HCT116 (cell line): ENCODE results near the gene ATG10. TPM values are rescaled to one million over a fixed set of nuclear protein-coding genes. Genes with fewer than 3 reads are reported as not detected.

Experiments
- ATAC-seq: fragments of 200-7000 bp; cut with Tn5 transposase; 2 replicates; pipeline ENCODE4 v1.9.1; 2020; ENCODE audit warnings: mild to moderate bottlenecking, moderate library complexity
- BruUV-seq: library from RNA; stranded (reverse); fragments of 400-500 nt; replicated peaks from 2 replicates; lab custom pipeline; 2021; lab: Mats Ljungman, UMichigan
- CTCF ChIA-PET: fragments of 300-600 bp; sonication (Branson Sonifier 250); formaldehyde crosslinking; loops from one replicate; lab custom pipeline; 2021; ENCODE audit warnings: antibody characterized with exemption; lab: Charles Lee
- POLR2A ChIA-PET: fragments of 300-600, 350-600 bp; sonication (Branson Sonifier 250); formaldehyde crosslinking; loops from one replicate; lab custom pipeline; 2021; ENCODE audit warnings: antibody characterized with exemption; lab: Charles Lee
- RAD21 ChIA-PET, 2 experiments: fragments of 300-600 bp; sonication (Branson Sonifier 250); formaldehyde crosslinking; loops; one replicate each; lab custom pipeline; 2023; ENCODE audit warnings: low total read pairs in 2 of 2; ENCODE audit not compliant: uncharacterized antibody in 2 of 2, unreplicated experiment in 2 of 2, low non-redundant PET in 1 of 2; lab: Charles Lee
- DNase-seq: peaks from one replicate; pipeline ENCODE4 v3.0.0-alpha.2; 2010; ENCODE audit warnings: low read depth, low spot score
- H2AFZ ChIP-seq: fragments of 200-600 bp; shearing (Covaris generic), sonication (generic); 2 replicates; pipeline ENCODE4 v1.6.1; 2017; ENCODE audit warnings: low read depth, mixed run types, mixed read lengths, antibody characterized with exemption, low read length; ENCODE audit not compliant: poor library complexity, severe bottlenecking
- H3K27ac ChIP-seq: 2 replicates; pipeline ENCODE4 v1.5.1; 2012; ENCODE audit warnings: low read depth, low read length
- H3K27me3 ChIP-seq: fragments of 200-600 bp; sonication (generic); 2 replicates; pipeline ENCODE4 v1.6.1; 2016; ENCODE audit warnings: mixed run types, low read length, mixed read lengths; ENCODE audit not compliant: insufficient read depth
- H3K36me3 ChIP-seq, 2 experiments: fragments of 200-500 bp in 1 of 2; fragments of 200-600 bp in 1 of 2; sonication (Bioruptor generic) in 1 of 2; sonication (generic) in 1 of 2; 2 replicates each; pipeline versions ENCODE4 v1.5.1 to v1.6.1; 2014 to 2016; ENCODE audit warnings: low read length in 2 of 2, inconsistent platforms in 1 of 2, mixed read lengths in 1 of 2, mixed run types in 1 of 2; ENCODE audit not compliant: insufficient read depth in 2 of 2, control insufficient read depth in 1 of 2
- H3K4me1 ChIP-seq, 2 experiments: fragments of 200-600 bp in 1 of 2; sonication (generic) in 1 of 2; 2 replicates each; pipeline versions ENCODE4 v1.5.1 to v1.6.1; 2012 to 2017; ENCODE audit warnings: low read length in 2 of 2, inconsistent platforms in 1 of 2, mild to moderate bottlenecking in 1 of 2, mixed read lengths in 1 of 2, mixed run types in 1 of 2, moderate library complexity in 1 of 2; ENCODE audit not compliant: insufficient read depth in 2 of 2, control insufficient read depth in 1 of 2
- H3K4me2 ChIP-seq: fragments of 200-600 bp; sonication (generic); 2 replicates; pipeline ENCODE4 v1.6.1; 2017; ENCODE audit warnings: mixed run types, low read length, mixed read lengths
- H3K4me3 ChIP-seq, 2 experiments: fragments of 200-600 bp in 1 of 2; sonication (generic) in 1 of 2; replicated peaks in 1 of 2; 2 replicates each; pipeline ENCODE4 v1.5.1; 2011 to 2016; ENCODE audit warnings: low read length in 2 of 2, control low read depth in 1 of 2, low read depth in 1 of 2, mild to moderate bottlenecking in 1 of 2, mixed read lengths in 1 of 2, mixed run types in 1 of 2
- H3K79me2 ChIP-seq: fragments of 200-600 bp; sonication (generic); 2 replicates; pipeline ENCODE4 v1.6.1; 2017; ENCODE audit warnings: mild to moderate bottlenecking, mixed run types, low read length, moderate library complexity, mixed read lengths; ENCODE audit not compliant: insufficient read depth
- H3K9ac ChIP-seq: fragments of 200-600 bp; sonication (generic); 2 replicates; pipeline ENCODE4 v1.6.1; 2016; ENCODE audit warnings: low read length, mixed read lengths
- H3K9me2 ChIP-seq: fragments of 200-600 bp; sonication (generic), shearing (Covaris generic); 2 replicates; pipeline ENCODE4 v1.6.1; 2017; ENCODE audit warnings: mixed run types, mild to moderate bottlenecking, moderate library complexity; ENCODE audit not compliant: insufficient read depth
- H3K9me3 ChIP-seq, 2 experiments: fragments of 200-500 bp in 1 of 2; fragments of 200-600 bp in 1 of 2; sonication (Bioruptor generic) in 1 of 2; sonication (generic) in 1 of 2; 2 replicates each; pipeline ENCODE4 v1.6.1; 2014 to 2017; ENCODE audit warnings: low read length in 2 of 2, mixed read lengths in 2 of 2, inconsistent platforms in 1 of 2, low read depth in 1 of 2, mild to moderate bottlenecking in 1 of 2, mixed run types in 1 of 2, moderate library complexity in 1 of 2; ENCODE audit not compliant: control insufficient read depth in 1 of 2, insufficient read depth in 1 of 2
- H4K20me1 ChIP-seq: fragments of 200-600 bp; sonication (generic), shearing (Covaris generic); 2 replicates; pipeline ENCODE4 v1.6.1; 2017; ENCODE audit warnings: mixed run types, mild to moderate bottlenecking, moderate library complexity; ENCODE audit not compliant: insufficient read depth
- ATF3 ChIP-seq: IDR thresholded peaks from 2 replicates; pipeline ENCODE4 v1.6.1; 2012
- CEBPB ChIP-seq: IDR thresholded peaks from 2 replicates; pipeline ENCODE4 v1.6.1; 2012; ENCODE audit warnings: low read depth
- CTCF ChIP-seq, 3 experiments: fragments of 200-600 bp in 1 of 3; sonication (generic) in 1 of 3; IDR thresholded peaks in 2 of 3; conservative IDR thresholded peaks in 1 of 3; 2 replicates each; pipeline ENCODE4 v1.5.1; 2012 to 2017; ENCODE audit warnings: low read depth in 2 of 3, low read length in 2 of 3, antibody characterized with exemption in 1 of 3, borderline replicate concordance in 1 of 3, control low read depth in 1 of 3, mild to moderate bottlenecking in 1 of 3, mixed read lengths in 1 of 3, mixed run types in 1 of 3, moderate library complexity in 1 of 3; ENCODE audit not compliant: insufficient read depth in 1 of 3
- EGR1 ChIP-seq: IDR thresholded peaks from 2 replicates; pipeline ENCODE4 v1.6.1; 2012; ENCODE audit warnings: low read depth
- ELF1 ChIP-seq: IDR thresholded peaks from 2 replicates; pipeline ENCODE4 v1.6.1; 2012; ENCODE audit warnings: low read depth, borderline replicate concordance
- EZH2 ChIP-seq: fragments of 200-600 bp; sonication (generic); IDR thresholded peaks from 2 replicates; pipeline ENCODE4 v1.6.1; 2017; ENCODE audit warnings: antibody characterized with exemption, mixed run types
- EZH2phosphoT487 ChIP-seq: fragments of 200-600 bp; IDR thresholded peaks from 2 replicates; pipeline ENCODE4 v1.6.1; 2018; ENCODE audit warnings: antibody characterized with exemption, borderline replicate concordance
- JUND ChIP-seq: IDR thresholded peaks from 2 replicates; pipeline ENCODE4 v1.6.1; 2012
- MAX ChIP-seq: IDR thresholded peaks from 2 replicates; pipeline ENCODE4 v1.6.1; 2012
- POLR2A ChIP-seq: IDR thresholded peaks from 2 replicates; pipeline ENCODE4 v1.7.0; 2011; ENCODE audit warnings: borderline replicate concordance; ENCODE audit not compliant: insufficient read depth, insufficient read length; ENCODE audit errors: extremely low read depth
- POLR2AphosphoS5 ChIP-seq: IDR thresholded peaks from 2 replicates; pipeline ENCODE4 v1.6.1; 2011; ENCODE audit warnings: mild to moderate bottlenecking, low read depth, low read length, moderate library complexity
- RAD21 ChIP-seq: IDR thresholded peaks from 2 replicates; pipeline ENCODE4 v1.6.1; 2012; ENCODE audit warnings: low read depth, mild to moderate bottlenecking
- SP1 ChIP-seq: IDR thresholded peaks from 2 replicates; pipeline ENCODE4 v1.6.1; 2012; ENCODE audit warnings: low read depth
- SRF ChIP-seq: IDR thresholded peaks from 2 replicates; pipeline ENCODE4 v1.6.1; 2012; ENCODE audit warnings: low read depth
- TCF7L2 ChIP-seq: IDR thresholded peaks from 2 replicates; pipeline ENCODE4 v1.7.0; 2011; ENCODE audit warnings: borderline replicate concordance, inconsistent platforms; ENCODE audit not compliant: insufficient read depth, insufficient read length; ENCODE audit errors: extremely low read depth
- YY1 ChIP-seq: IDR thresholded peaks from 2 replicates; pipeline ENCODE4 v1.6.1; 2011; ENCODE audit warnings: low read length, low read depth, moderate library complexity, mild to moderate bottlenecking; ENCODE audit not compliant: insufficient replicate concordance; ENCODE audit errors: extremely low read depth
- ZBTB33 ChIP-seq: IDR thresholded peaks from 2 replicates; pipeline ENCODE4 v1.6.1; 2011; ENCODE audit warnings: mild to moderate bottlenecking, low read length, moderate library complexity; ENCODE audit not compliant: insufficient replicate concordance; ENCODE audit errors: extremely low read depth
- ZFX ChIP-seq: fragments of 450-650 bp; IDR thresholded peaks from 2 replicates; pipeline ENCODE4 v1.6.1; 2017
- intact Hi-C: fragments of 100-400 bp; cut with micrococcal nuclease; formaldehyde crosslinking; loops from 2 replicates; pipeline ENCODE4 v1.10.0; 2022
- total RNA-seq: library from RNA; stranded (reverse); gene quantifications from one replicate; pipeline ENCODE4 v1.2.1, GENCODE V29; 2021; ENCODE audit not compliant: unreplicated experiment

Gene ATG10
- total RNA-seq, 1 experiment from 2014 or later: 9.4 TPM

GRCh38 chr5:82211855-82212572 lies 240.2 kb downstream of the ATG10 start:
- POLR2A ChIA-PET: no interaction called here
- H3K27ac ChIP-seq: no peak overlapping the region

More at GRCh38 chr5:82211855-82212572, 240.2 kb downstream of the ATG10 start:
- no TSS peak for BruUV-seq
- H3K79me2 ChIP-seq: no peaks in the 10 kb centered on the region
- RAD21 ChIA-PET: no interaction called here
- CTCF ChIA-PET: no interaction called here
- no peak overlapping the region for H3K9ac ChIP-seq
- no peak overlapping the region for H2AFZ ChIP-seq
- no peak for TF ChIP-seq SP1
- TF ChIP-seq ATF3: no peak
- no peak for TF ChIP-seq SRF
- no peak for TF ChIP-seq EZH2
- no peak for TF ChIP-seq TCF7L2
- TF ChIP-seq MAX: no peak
- TF ChIP-seq CEBPB: no peak
- no peak for TF ChIP-seq ELF1
- no peak for TF ChIP-seq EGR1
- no peak for TF ChIP-seq RAD21
- TF ChIP-seq EZH2phosphoT487: no peak
- TF ChIP-seq CTCF (IDR thresholded peaks at IDR 0.05 in 2 of 3, conservative IDR thresholded peaks at IDR 0.05 in 1 of 3; ENCODE audit: borderline replicate concordance in 1 of 3, insufficient read depth in 1 of 3, low read depth in 2 of 3, low read length in 2 of 3): no peak
- no peak for TF ChIP-seq POLR2A
- no peak for TF ChIP-seq JUND
- no peak for TF ChIP-seq ZFX
- no peak for TF ChIP-seq POLR2AphosphoS5
- TF ChIP-seq YY1: no peak
- TF ChIP-seq ZBTB33: no peak
- no peaks in the 10 kb centered on the region for H3K9me2 ChIP-seq
- H3K27me3 ChIP-seq: no peaks in the 10 kb centered on the region
- ATAC-seq (no peak), DNase-seq (no peak)
- H3K9me3 ChIP-seq: no peaks in the 10 kb centered on the region
- H3K36me3 ChIP-seq: no peaks in the 10 kb centered on the region
- H3K4me2 ChIP-seq: no peak overlapping the region
- H3K4me1 ChIP-seq: no peaks in the 10 kb centered on the region
- H3K4me3 ChIP-seq: no peak overlapping the region
- no peaks in the 10 kb centered on the region for H4K20me1 ChIP-seq
- intact Hi-C loops: no loop called here
